Erythroblast (primary cell): ENCODE measurements around the gene VAV2.

Experiments used
- GATA1 ChIP-seq: IDR thresholded peaks from 2 replicates; pipeline ENCODE4 v1.6.1; 2011; ENCODE audit warnings: low read depth, mild to moderate bottlenecking, control low read depth, low read length, moderate library complexity
- POLR2A ChIP-seq: IDR thresholded peaks from 2 replicates; pipeline ENCODE4 v1.6.1; 2011; ENCODE audit warnings: mild to moderate bottlenecking, low read length

DNA sequence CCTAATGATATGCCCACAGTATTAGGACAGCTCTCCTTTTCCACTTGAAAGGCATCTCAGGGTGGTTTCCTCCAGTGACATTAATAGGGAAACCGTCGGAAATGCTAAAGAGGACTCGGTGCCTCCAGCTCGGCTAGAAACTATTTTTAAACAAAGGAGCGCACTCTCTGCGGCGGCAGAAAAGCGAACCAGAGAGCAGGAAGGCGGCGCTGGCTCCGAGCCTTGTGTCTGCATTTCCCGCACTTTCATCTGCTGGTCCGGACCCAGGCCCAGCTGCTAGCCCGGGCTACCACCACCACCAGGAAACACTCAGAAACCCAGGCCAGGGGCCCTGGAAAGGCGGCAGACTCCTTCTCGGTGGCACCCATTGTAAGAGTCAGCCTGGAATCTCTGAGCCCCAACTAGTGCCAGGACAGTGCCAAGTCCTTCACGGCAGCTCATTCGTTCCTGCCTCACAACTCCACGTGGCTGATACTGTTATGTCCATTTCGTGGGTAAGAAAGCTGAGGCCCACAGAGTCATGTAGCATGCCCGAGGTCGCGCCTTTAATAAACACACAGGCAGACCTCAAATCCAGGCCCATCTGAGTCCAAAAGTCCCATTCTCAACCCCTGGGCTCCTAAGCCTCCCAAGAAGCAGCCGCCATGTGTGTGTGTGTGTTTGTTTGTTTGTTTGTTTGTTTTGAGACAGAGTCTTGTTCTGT, 73.9 kb downstream of the VAV2 start:
- TF ChIP-seq POLR2A = no peak
- no peak for TF ChIP-seq GATA1
